Loucy (cell line): ENCODE results near the gene TSC2.

Source experiments
- H2AFZ ChIP-seq: fragments of 200-600 bp; sonication (generic); 2 replicates; pipeline ENCODE4 v1.6.0; 2016; ENCODE audit warnings: antibody characterized with exemption, mild to moderate bottlenecking, low read length, moderate library complexity
- H3F3A ChIP-seq: fragments of 200-600 bp; 2 replicates; pipeline ENCODE4 v1.6.0; 2016; ENCODE audit warnings: antibody characterized with exemption, low read depth, mild to moderate bottlenecking
- H3K27me3 ChIP-seq: fragments of 200-600 bp; sonication (generic); 2 replicates; pipeline ENCODE4 v1.6.1; 2014; ENCODE audit warnings: low read length, mild to moderate bottlenecking; ENCODE audit not compliant: insufficient read depth, poor library complexity, severe bottlenecking
- H3K36me3 ChIP-seq: fragments of 200-600 bp; sonication (generic); 2 replicates; pipeline ENCODE4 v1.6.1; 2016; ENCODE audit warnings: low read length; ENCODE audit not compliant: insufficient read depth
- H3K4me1 ChIP-seq: fragments of 200-600 bp; sonication (generic); 2 replicates; pipeline ENCODE4 v1.5.1; 2014; ENCODE audit warnings: low read length, mild to moderate bottlenecking; ENCODE audit not compliant: insufficient read depth, poor library complexity, severe bottlenecking
- H3K4me2 ChIP-seq: fragments of 200-600 bp; sonication (generic); 2 replicates; pipeline ENCODE4 v1.6.0; 2014; ENCODE audit warnings: antibody characterized with exemption, low read length, low read depth, mild to moderate bottlenecking; ENCODE audit not compliant: poor library complexity, severe bottlenecking
- H3K4me3 ChIP-seq: fragments of 200-600 bp; sonication (generic); 2 replicates; pipeline ENCODE4 v1.5.1; 2014; ENCODE audit warnings: low read length, mild to moderate bottlenecking, mixed read lengths; ENCODE audit not compliant: poor library complexity, severe bottlenecking
- H3K79me2 ChIP-seq: fragments of 200-600 bp; sonication (generic); 2 replicates; pipeline ENCODE4 v1.6.1; 2014; ENCODE audit warnings: low read length; ENCODE audit not compliant: insufficient read depth
- H3K9ac ChIP-seq: fragments of 200-600 bp; sonication (generic); 2 replicates; pipeline ENCODE4 v1.6.0; 2014; ENCODE audit warnings: mild to moderate bottlenecking, low read depth, low read length, moderate library complexity; ENCODE audit not compliant: poor library complexity, severe bottlenecking
- H3K9me2 ChIP-seq: fragments of 200-600 bp; sonication (generic); replicated peaks from 2 replicates; pipeline ENCODE4 v1.6.1; 2016; ENCODE audit warnings: low read depth, low read length, mixed read lengths
- H3K9me3 ChIP-seq: fragments of 200-600 bp; sonication (generic); 2 replicates; pipeline ENCODE4 v1.6.1; 2014; ENCODE audit warnings: mild to moderate bottlenecking, antibody characterized with exemption, low read length, low read depth; ENCODE audit not compliant: insufficient read depth
- H4K20me1 ChIP-seq: fragments of 200-600 bp; sonication (generic); 2 replicates; pipeline ENCODE4 v1.6.0; 2014; ENCODE audit warnings: antibody characterized with exemption, low read length, mild to moderate bottlenecking; ENCODE audit not compliant: insufficient read depth, poor library complexity, severe bottlenecking
- CTCF ChIP-seq: fragments of 200-600 bp; sonication (generic); conservative IDR thresholded peaks from 2 replicates; pipeline ENCODE4 v1.5.1; 2014; ENCODE audit warnings: mild to moderate bottlenecking, antibody characterized with exemption, low read length
- EZH2phosphoT487 ChIP-seq: fragments of 200-600 bp; IDR thresholded peaks from 2 replicates; pipeline ENCODE4 v1.6.1; 2018; ENCODE audit warnings: antibody characterized with exemption, mild to moderate bottlenecking, moderate library complexity, borderline replicate concordance

The TSC2 gene

DNA sequence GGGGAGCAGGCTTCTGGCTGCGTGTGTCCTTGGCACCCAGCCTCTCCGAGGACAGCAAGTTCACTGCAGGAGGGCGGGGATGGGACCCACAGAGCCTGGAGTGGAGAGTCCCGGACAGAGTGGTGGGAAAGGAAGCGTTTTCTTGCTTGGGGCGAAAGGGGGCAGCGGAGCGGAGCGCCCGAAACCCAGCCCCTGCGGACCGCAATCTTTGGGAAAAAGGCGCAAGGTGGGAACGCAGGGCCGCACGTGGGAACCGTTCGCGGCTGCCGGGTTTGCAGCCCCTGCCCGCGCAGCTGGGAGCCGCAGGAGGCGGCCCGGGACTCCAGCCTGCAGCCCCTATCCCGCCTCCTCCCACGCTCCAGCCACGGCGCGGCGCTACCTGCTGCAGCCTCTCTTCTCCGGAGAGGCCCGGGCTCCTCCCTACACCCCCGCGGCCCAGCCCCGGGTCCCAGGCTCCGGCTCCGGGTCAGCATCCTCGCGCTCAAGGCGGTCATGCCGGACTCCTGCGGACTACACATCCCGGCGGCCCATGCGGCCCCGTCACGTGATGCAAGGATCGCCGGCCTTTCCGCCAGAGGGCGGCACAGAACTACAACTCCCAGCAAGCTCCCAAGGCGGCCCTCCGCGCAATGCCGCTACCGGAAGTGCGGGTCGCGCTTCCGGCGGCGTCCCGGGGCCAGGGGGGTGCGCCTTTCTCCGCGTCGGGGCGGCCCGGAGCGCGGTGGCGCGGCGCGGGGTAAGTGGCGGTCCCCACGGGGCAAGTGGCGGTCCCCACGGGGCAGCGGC, at the start of gene TSC2, which contains the start of gene NTHL1:
Gene TSC2 (plus strand): TSS at position 656 of the 786 bp plus-strand sequence. CDS start 631 bp downstream, outside the sequence.
Gene NTHL1 (minus strand): TSS at position 505 of the 786 bp plus-strand sequence. CDS start 11 bp downstream, at position 494.
- peak within 1 kb of the TSS; percentile 63 for H2AFZ ChIP-seq
- TF ChIP-seq CTCF (no peak), EZH2phosphoT487 (no peak)

DNA sequence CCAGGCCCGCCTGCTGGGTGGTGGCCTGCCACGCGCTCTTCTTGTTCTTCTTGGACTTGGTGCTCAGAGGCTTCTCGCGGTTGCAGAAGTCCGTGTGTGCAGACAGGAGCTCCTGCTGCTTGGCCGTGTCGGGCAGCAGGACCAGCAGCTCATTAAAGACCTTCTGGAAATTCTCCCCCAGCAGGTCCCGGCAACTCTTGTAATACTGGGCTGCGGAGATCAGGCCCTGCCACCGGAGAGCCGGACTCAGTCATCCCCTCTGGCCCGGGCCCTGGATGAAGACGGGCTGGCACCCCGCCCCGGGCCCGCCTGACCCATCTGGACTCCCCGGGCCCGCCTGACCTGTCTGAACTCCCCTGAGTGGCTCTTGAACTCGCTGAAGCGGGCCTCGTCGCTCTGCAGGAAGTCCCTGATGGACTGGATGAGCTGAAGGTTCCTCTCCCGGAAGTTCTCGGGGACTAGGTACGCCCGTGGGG, 49.4 kb upstream of the TSC2 start:
- Histone ChIP-seq H3K9me2 (no peaks in the 10 kb centered on the region), H2AFZ (no peak overlapping the region), H3K4me2 (no peak overlapping the region), H3K4me3 (no peak overlapping the region), H3K36me3 (peaks cover 31% of the 10 kb centered on the region; the same call in 1 of the 2 replicates), H3K27me3 (no peaks in the 10 kb centered on the region), H3K9me3 (no peaks in the 10 kb centered on the region), H3K9ac (no peak overlapping the region), H4K20me1 (peaks cover 1% of the 10 kb centered on the region), H3K4me1 (no peaks in the 10 kb centered on the region), H3F3A (no peaks in the 10 kb centered on the region), H3K79me2 (peaks cover 3% of the 10 kb centered on the region; the same call in 1 of the 2 replicates)
- TF ChIP-seq EZH2phosphoT487: no peak
- no peak for TF ChIP-seq CTCF

More for the DNA sequence above, at the start of gene TSC2, which contains the start of gene NTHL1:
- peaks cover 4% of the 10 kb centered on the region for H3K4me1 ChIP-seq
- no peaks in the 10 kb centered on the region for H3K27me3 ChIP-seq
- peak within 1 kb of the TSS; percentile 78 for H3K9ac ChIP-seq
- H3K9me3 ChIP-seq: no peaks in the 10 kb centered on the region
- peaks cover 13% of the 10 kb centered on the region; the same call in 1 of the 2 replicates for H3K79me2 ChIP-seq
- no peaks in the 10 kb centered on the region for H3K36me3 ChIP-seq
- H4K20me1 ChIP-seq: no peaks in the 10 kb centered on the region
- no peaks in the 10 kb centered on the region for H3F3A ChIP-seq
- peak within 1 kb of the TSS; percentile 84 for H3K4me3 ChIP-seq
- H3K4me2 ChIP-seq: peak within 1 kb of the TSS; percentile 94
- no peaks in the 10 kb centered on the region for H3K9me2 ChIP-seq

DNA sequence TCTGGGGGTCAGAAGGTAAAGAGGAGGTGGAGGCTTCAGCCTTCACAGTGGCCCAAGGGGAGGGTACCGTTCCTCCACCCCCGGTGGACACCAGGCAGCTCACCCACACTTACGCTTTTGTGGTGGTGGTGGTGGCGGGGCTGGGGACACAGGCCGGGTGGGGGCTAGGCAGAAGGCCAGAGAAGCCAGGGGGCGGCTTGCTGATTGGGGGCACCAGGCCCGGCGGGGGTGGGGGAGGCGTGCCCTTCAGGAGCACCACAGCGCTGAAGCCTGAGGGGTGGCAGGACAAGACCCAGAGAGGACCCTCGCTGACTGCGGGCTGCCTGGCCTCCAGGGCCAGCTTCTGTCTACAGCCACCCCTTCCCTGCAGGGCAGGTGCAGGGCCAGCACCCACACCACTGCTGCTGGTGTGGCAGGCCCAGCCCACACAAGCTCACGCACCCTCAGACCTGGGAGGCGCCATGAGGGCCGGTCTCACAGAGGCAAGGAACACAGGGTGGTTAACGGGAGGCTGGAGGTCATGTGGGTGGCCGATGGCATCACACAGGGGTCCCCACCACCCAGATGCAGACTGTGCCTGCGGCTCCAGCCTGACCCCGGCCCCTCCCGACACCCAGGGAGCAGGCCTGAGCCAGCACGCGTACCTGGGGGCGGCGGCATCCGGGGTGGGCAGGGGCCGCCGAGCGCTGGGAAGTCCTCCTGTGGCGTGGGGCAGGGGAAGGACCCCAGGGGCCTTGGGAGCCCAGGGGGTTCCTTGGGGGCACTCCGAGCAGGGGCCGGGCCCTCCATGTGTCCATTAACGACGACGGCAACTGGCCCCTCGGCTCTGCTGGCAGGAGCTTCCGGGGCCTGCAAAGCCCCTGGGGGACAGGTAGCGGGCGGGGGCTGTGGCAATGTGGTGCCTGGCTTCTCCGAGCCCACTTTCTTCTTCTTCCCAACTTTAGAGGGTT, 48.7 kb upstream of the TSC2 start:
- H3K36me3 ChIP-seq: peaks cover 31% of the 10 kb centered on the region; the same call in 1 of the 2 replicates

More for the DNA sequence above, 48.7 kb upstream of the TSC2 start:
- Histone ChIP-seq H3F3A (no peaks in the 10 kb centered on the region), H3K4me3 (no peak overlapping the region), H3K27me3 (no peaks in the 10 kb centered on the region), H3K4me2 (no peak overlapping the region), H2AFZ (no peak overlapping the region), H3K9ac (no peak overlapping the region), H3K4me1 (no peaks in the 10 kb centered on the region), H3K9me3 (no peaks in the 10 kb centered on the region), H3K79me2 (peaks cover 6% of the 10 kb centered on the region; the same call in 1 of the 2 replicates), H4K20me1 (peaks cover 4% of the 10 kb centered on the region), H3K9me2 (no peaks in the 10 kb centered on the region)
- TF ChIP-seq EZH2phosphoT487 (no peak), CTCF (no peak)
